Neural crest cell (in vitro differentiated cells): Measurements from ENCODE around the gene CXCL10. TPM values are rescaled to one million over a fixed set of nuclear protein-coding genes. Genes with fewer than 3 reads are reported as not detected.

Experiments
- DNase-seq: peaks from one replicate; pipeline ENCODE4 v3.0.0; 2021; ENCODE audit warnings: low read depth, mixed read lengths, low spot score
- H3K27ac Mint-ChIP-seq: one replicate; pipeline ENCODE4 v1.8.0; 2021; ENCODE audit warnings: mild to moderate bottlenecking, mixed read lengths; ENCODE audit not compliant: unreplicated experiment
- H3K27me3 Mint-ChIP-seq: 2 replicates; pipeline ENCODE4 v1.8.0; 2021; ENCODE audit warnings: low read depth, mild to moderate bottlenecking, mixed read lengths
- H3K36me3 Mint-ChIP-seq: 2 replicates; pipeline ENCODE4 v1.8.0; 2021; ENCODE audit warnings: low read depth, mild to moderate bottlenecking, mixed read lengths
- H3K4me1 Mint-ChIP-seq: 2 replicates; pipeline ENCODE4 v1.8.0; 2021; ENCODE audit warnings: mixed read lengths
- H3K4me3 Mint-ChIP-seq: one replicate; pipeline ENCODE4 v1.8.0; 2021; ENCODE audit warnings: mild to moderate bottlenecking, mixed read lengths
- H3K9me3 Mint-ChIP-seq: 2 replicates; pipeline ENCODE4 v1.8.0; 2021; ENCODE audit warnings: mixed read lengths
- total RNA-seq: library from RNA; stranded (reverse); gene quantifications from 2 replicates; pipeline ENCODE4 v1.2.1, GENCODE V29; 2021
- TF ChIP-seq, protein P1 (sequence below): fragments of 200-600 bp; sonication (generic); conservative IDR thresholded peaks from 2 replicates; pipeline ENCODE4 v1.5.0; 2021; ENCODE audit warnings: antibody characterized with exemption, mild to moderate bottlenecking

CXCL10 gene
- total RNA-seq, 1 donor from 2014 or later: not detected

DNA sequence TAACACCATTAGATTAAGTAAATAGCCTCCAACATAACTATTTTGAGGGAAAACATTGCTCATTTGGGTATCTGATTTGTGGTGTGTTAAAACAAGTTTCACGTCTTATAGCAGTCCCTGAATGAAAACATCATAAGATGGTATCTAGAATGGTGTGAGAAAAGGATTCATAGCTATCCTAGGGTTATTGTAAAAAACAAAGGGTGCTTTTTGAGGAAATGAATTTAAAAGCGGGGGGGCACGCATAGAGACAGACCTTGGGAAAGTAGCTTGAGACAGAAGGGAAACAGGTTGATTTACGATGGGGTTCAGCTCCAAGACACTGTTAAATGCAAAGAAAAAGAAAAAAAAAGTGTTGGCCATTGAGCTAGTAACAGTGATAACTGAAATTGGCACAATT lies 768 bp upstream of the CXCL10 start:
- TF ChIP-seq, protein P1, sequence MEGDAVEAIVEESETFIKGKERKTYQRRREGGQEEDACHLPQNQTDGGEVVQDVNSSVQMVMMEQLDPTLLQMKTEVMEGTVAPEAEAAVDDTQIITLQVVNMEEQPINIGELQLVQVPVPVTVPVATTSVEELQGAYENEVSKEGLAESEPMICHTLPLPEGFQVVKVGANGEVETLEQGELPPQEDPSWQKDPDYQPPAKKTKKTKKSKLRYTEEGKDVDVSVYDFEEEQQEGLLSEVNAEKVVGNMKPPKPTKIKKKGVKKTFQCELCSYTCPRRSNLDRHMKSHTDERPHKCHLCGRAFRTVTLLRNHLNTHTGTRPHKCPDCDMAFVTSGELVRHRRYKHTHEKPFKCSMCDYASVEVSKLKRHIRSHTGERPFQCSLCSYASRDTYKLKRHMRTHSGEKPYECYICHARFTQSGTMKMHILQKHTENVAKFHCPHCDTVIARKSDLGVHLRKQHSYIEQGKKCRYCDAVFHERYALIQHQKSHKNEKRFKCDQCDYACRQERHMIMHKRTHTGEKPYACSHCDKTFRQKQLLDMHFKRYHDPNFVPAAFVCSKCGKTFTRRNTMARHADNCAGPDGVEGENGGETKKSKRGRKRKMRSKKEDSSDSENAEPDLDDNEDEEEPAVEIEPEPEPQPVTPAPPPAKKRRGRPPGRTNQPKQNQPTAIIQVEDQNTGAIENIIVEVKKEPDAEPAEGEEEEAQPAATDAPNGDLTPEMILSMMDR: no peak

DNA sequence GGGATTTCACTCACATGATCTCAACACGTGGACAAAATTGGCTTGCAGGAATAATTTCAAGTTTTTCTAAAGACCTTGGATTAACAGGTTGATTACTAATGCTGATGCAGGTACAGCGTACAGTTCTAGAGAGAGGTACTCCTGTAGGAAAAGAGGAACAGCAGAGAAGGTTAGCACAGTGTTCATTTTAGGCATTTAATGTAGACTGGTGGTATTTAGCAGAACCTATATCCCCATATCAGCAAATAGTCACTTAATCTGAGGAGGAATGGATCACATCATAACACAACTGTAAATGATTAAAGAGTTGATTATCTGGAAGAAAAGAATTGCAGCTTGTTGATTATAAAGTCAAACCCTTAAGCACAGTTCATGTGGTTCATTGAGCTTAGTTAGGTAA lies 620 bp downstream of the CXCL10 start:
- peaks cover 16% of the 10 kb centered on the region for H3K27me3 Mint-ChIP-seq
- H3K36me3 Mint-ChIP-seq: no peaks in the 10 kb centered on the region
- no peak for DNase-seq
- H3K4me1 Mint-ChIP-seq: no peaks in the 10 kb centered on the region
- H3K9me3 Mint-ChIP-seq: no peaks in the 10 kb centered on the region
- no peak overlapping the region for H3K4me3 Mint-ChIP-seq
- TF ChIP-seq, protein P1: no peak
- no peak overlapping the region for H3K27ac Mint-ChIP-seq

More for the DNA sequence above, 768 bp upstream of the CXCL10 start:
- H3K27ac Mint-ChIP-seq: no peak overlapping the region
- no peak overlapping the region for H3K4me3 Mint-ChIP-seq
- H3K36me3 Mint-ChIP-seq: no peaks in the 10 kb centered on the region
- peaks cover 18% of the 10 kb centered on the region for H3K27me3 Mint-ChIP-seq
- H3K9me3 Mint-ChIP-seq: no peaks in the 10 kb centered on the region
- no peaks in the 10 kb centered on the region for H3K4me1 Mint-ChIP-seq
- no peak for DNase-seq

DNA sequence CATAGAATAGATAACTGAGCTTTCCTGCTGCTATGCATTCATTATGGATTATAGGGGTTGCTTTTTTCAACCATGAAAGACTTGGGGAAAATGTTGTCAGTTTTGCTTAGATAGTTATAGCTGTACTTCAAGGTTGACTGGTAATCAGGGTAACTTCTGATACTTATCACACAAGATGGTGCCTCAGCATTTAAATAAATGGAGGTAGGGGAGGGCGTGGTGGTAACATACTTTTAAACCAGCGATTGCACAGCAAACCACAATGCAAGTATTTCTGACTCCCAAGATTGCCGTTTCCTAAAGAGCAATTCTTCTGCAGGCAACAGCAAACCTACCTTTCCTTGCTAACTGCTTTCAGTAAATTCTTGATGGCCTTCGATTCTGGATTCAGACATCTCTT lies 1.3 kb downstream of the CXCL10 start:
- Mint-ChIP-seq H3K27ac (no peak overlapping the region), H3K4me3 (no peak overlapping the region), H3K36me3 (no peaks in the 10 kb centered on the region), H3K27me3 (peaks cover 16% of the 10 kb centered on the region), H3K9me3 (no peaks in the 10 kb centered on the region), H3K4me1 (no peaks in the 10 kb centered on the region)
- TF ChIP-seq, protein P1: no peak
- DNase-seq: no peak

DNA sequence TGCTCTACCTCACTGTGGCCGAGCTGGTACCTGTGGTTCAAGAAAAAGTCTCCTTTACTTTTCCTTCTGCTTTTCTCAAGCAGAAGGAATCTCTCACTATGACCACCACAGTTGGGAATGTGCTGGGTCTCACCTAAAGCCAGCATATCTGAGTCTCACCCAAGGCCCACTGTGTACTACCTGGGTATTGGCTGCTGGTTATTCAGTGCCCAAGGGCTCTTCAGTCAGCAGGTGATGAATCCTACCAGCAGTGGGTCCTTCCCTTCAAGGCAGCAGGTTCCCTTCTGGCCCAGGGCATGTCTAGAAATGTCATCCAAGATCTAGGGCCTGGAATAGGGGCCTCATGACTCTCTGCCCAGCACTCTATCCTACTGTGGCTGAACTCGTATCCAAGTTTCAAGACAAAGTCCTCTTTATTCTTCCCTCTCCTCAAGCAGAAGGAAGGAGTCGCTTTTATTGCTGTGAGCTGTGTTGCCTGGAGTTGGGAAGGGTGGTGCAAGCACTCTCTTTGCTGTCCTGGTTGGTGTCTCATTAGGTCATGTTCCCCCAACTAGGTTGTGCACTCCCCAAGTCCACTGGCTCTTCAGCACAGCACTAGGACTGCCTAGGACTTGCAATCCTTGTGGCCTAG lies 6.1 kb downstream of the CXCL10 start:
- H3K27ac Mint-ChIP-seq: no peak overlapping the region
- no peaks in the 10 kb centered on the region for H3K4me1 Mint-ChIP-seq
- TF ChIP-seq, protein P1: no peak
- H3K9me3 Mint-ChIP-seq: no peaks in the 10 kb centered on the region
- DNase-seq: no peak
- H3K36me3 Mint-ChIP-seq: no peaks in the 10 kb centered on the region
- H3K27me3 Mint-ChIP-seq: peaks cover 11% of the 10 kb centered on the region
- H3K4me3 Mint-ChIP-seq: no peak overlapping the region

DNA sequence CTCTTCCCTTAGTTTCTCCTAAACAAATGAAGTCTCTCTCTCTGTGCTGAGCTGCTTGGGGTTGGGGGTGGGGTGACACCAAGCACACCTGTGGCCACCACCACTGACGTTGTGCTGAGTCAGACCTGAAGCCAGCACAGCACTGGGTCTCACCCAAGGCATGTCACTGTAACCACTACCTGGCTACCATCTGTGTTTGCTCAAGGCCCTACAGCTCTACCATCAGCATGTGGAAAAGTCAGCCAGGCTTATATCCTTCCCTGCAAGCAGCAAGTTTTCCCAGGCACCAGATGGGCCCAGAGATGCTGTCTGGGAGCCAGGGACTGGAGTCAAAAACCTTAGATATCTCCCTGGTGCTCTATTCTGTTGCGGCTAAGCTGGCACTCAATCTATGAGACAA lies 6.9 kb downstream of the CXCL10 start:
- TF ChIP-seq, protein P1: no peak
- no peak overlapping the region for H3K4me3 Mint-ChIP-seq
- no peaks in the 10 kb centered on the region for H3K36me3 Mint-ChIP-seq
- peaks cover 4% of the 10 kb centered on the region for H3K27me3 Mint-ChIP-seq
- no peak for DNase-seq
- no peak overlapping the region for H3K27ac Mint-ChIP-seq
- H3K4me1 Mint-ChIP-seq: no peaks in the 10 kb centered on the region
- H3K9me3 Mint-ChIP-seq: no peaks in the 10 kb centered on the region
